OCI-LY7 (cell line): ENCODE measurements around the gene GJB6. TPM values are rescaled to one million over a fixed set of nuclear protein-coding genes. Genes with fewer than 3 reads are reported as not detected.

Experiments
- BruUV-seq: library from RNA; stranded (reverse); fragments of 400-500 nt; replicated peaks from 2 replicates; lab custom pipeline; 2021; lab: Mats Ljungman, UMichigan
- CTCF ChIA-PET: fragments of 300-600 bp; sonication (Branson Sonifier 250); formaldehyde crosslinking; loops from one replicate; lab custom pipeline; 2022; ENCODE audit warnings: antibody characterized with exemption; ENCODE audit not compliant: unreplicated experiment; lab: Charles Lee
- POLR2A ChIA-PET: fragments of 300-600 bp; sonication (Branson Sonifier 250); formaldehyde crosslinking; loops from one replicate; lab custom pipeline; 2022; ENCODE audit warnings: antibody characterized with exemption; lab: Charles Lee
- DNase-seq: peaks from one replicate; pipeline ENCODE4 v3.0.0-alpha.2; 2015; ENCODE audit warnings: low spot score
- H2AFZ ChIP-seq: fragments of 200-600 bp; sonication (generic), shearing (Covaris generic); 2 replicates; pipeline ENCODE4 v1.6.1; 2014; ENCODE audit warnings: mild to moderate bottlenecking, antibody characterized with exemption, low read length, moderate library complexity
- H3K27ac ChIP-seq: fragments of 200-600 bp; sonication (generic); 2 replicates; pipeline ENCODE4 v1.5.1; 2014; ENCODE audit warnings: mixed run types, low read depth, mild to moderate bottlenecking, moderate library complexity, low read length, inconsistent platforms; ENCODE audit not compliant: poor library complexity, severe bottlenecking
- H3K36me3 ChIP-seq: fragments of 200-600 bp; sonication (generic); 2 replicates; pipeline ENCODE4 v1.6.1; 2014; ENCODE audit warnings: mild to moderate bottlenecking, antibody characterized with exemption, low read length, moderate library complexity, mixed read lengths; ENCODE audit not compliant: insufficient read depth
- H3K4me1 ChIP-seq: fragments of 200-600 bp; sonication (generic); 2 replicates; pipeline ENCODE4 v1.5.1; 2014; ENCODE audit warnings: mild to moderate bottlenecking, low read length; ENCODE audit not compliant: insufficient read depth, poor library complexity, severe bottlenecking
- H3K4me2 ChIP-seq: fragments of 200-600 bp; sonication (generic); 2 replicates; pipeline ENCODE4 v1.6.1; 2014; ENCODE audit warnings: mild to moderate bottlenecking, low read length
- H3K4me3 ChIP-seq: fragments of 200-600 bp; sonication (generic); 2 replicates; pipeline ENCODE4 v1.5.1; 2014; ENCODE audit warnings: mild to moderate bottlenecking, low read depth, low read length; ENCODE audit not compliant: poor library complexity, severe bottlenecking
- H3K79me2 ChIP-seq: fragments of 200-600 bp; sonication (generic); 2 replicates; pipeline ENCODE4 v1.6.1; 2016; ENCODE audit warnings: low read depth, mild to moderate bottlenecking, low read length, moderate library complexity, mixed read lengths; ENCODE audit not compliant: insufficient read depth
- H3K9me2 ChIP-seq: fragments of 200-600 bp; sonication (generic); 2 replicates; pipeline ENCODE4 v1.6.1; 2016; ENCODE audit warnings: mild to moderate bottlenecking, low read length, mixed read lengths; ENCODE audit not compliant: insufficient read depth
- H3K9me3 ChIP-seq: fragments of 200-600 bp; sonication (generic); 2 replicates; pipeline ENCODE4 v1.6.1; 2014; ENCODE audit warnings: mild to moderate bottlenecking, mixed run types, low read length, mixed read lengths
- H4K20me1 ChIP-seq: fragments of 200-600 bp; sonication (generic); 2 replicates; pipeline ENCODE4 v1.6.1; 2014; ENCODE audit warnings: mild to moderate bottlenecking, antibody characterized with exemption, low read length, moderate library complexity, mixed read lengths; ENCODE audit not compliant: insufficient read depth
- EZH2phosphoT487 ChIP-seq: fragments of 200-600 bp; sonication (generic); IDR thresholded peaks from 2 replicates; pipeline ENCODE4 v1.6.1; 2018; ENCODE audit warnings: low read depth, borderline replicate concordance, mild to moderate bottlenecking, mixed run types, antibody characterized with exemption, low read length, moderate library complexity, mixed read lengths
- intact Hi-C: fragments of 100-400 bp; cut with micrococcal nuclease; formaldehyde crosslinking; loops from one replicate; pipeline ENCODE4 v1.10.0; 2022; ENCODE audit not compliant: unreplicated experiment
- total RNA-seq, 2 experiments: library from RNA; depleted of rRNA in 1 of 2; stranded (reverse); fragments of >200 nt in 1 of 2; shearing (Covaris generic) in 1 of 2; gene quantifications; 2 replicates each; pipeline ENCODE4 v1.2.3, GENCODE V29; 2014 to 2022
- TF ChIP-seq, protein P1 (sequence below): fragments of 200-600 bp; sonication (generic); conservative IDR thresholded peaks from 2 replicates; pipeline ENCODE4 v1.5.1; 2014; ENCODE audit warnings: mild to moderate bottlenecking, antibody characterized with exemption, low read length, moderate library complexity, mixed read lengths

The GJB6 gene
- total RNA-seq, 2 experiments from 2014 or later = not detected

DNA sequence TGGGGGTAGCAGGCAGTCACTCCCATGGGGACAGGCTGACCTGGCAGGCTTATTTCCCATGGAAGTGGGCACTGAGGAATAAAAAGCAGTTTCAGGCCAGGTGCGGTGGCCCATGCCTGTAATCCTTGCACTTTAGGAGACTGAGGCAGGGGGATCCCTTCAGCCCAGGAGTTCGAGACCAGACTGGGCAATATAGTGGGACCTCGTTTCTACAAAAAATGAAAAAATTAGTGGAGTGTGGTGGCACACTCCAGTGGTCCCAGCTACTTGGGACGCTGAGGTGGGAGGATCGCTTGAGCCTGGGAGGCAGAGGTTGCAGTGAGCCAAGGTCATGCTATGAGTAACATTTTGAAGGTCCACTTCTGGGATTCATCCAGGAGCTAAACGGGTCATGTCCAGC is 45.3 kb downstream of the GJB6 start:
- no peaks in the 10 kb centered on the region for H3K9me2 ChIP-seq
- intact Hi-C loops = no loop called here
- TF ChIP-seq EZH2phosphoT487 = no peak
- TF ChIP-seq, protein P1, sequence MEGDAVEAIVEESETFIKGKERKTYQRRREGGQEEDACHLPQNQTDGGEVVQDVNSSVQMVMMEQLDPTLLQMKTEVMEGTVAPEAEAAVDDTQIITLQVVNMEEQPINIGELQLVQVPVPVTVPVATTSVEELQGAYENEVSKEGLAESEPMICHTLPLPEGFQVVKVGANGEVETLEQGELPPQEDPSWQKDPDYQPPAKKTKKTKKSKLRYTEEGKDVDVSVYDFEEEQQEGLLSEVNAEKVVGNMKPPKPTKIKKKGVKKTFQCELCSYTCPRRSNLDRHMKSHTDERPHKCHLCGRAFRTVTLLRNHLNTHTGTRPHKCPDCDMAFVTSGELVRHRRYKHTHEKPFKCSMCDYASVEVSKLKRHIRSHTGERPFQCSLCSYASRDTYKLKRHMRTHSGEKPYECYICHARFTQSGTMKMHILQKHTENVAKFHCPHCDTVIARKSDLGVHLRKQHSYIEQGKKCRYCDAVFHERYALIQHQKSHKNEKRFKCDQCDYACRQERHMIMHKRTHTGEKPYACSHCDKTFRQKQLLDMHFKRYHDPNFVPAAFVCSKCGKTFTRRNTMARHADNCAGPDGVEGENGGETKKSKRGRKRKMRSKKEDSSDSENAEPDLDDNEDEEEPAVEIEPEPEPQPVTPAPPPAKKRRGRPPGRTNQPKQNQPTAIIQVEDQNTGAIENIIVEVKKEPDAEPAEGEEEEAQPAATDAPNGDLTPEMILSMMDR = no peak
- no peak overlapping the region for H3K4me3 ChIP-seq
- ChIA-PET POLR2A (interaction anchor here (0.6 to 1.6 kb wide), 4 partner anchors 10 to 68 kb away, joined by 3 to 6 read pairs (median 4); no protein-coding TSS in a partner anchor), CTCF (no interaction called here)
- H3K4me2 ChIP-seq = no peak overlapping the region
- H2AFZ ChIP-seq = no peak overlapping the region
- DNase-seq = no peak
- H3K36me3 ChIP-seq = no peaks in the 10 kb centered on the region
- 0 out of 2 replicates have a peak, but pooled peaks cover 3% of the 10 kb centered on the region for H4K20me1 ChIP-seq
- H3K27ac ChIP-seq = no peak overlapping the region
- H3K9me3 ChIP-seq = no peaks in the 10 kb centered on the region
- no peaks in the 10 kb centered on the region for H3K4me1 ChIP-seq
- H3K79me2 ChIP-seq = no peaks in the 10 kb centered on the region
- BruUV-seq = no TSS peak

DNA sequence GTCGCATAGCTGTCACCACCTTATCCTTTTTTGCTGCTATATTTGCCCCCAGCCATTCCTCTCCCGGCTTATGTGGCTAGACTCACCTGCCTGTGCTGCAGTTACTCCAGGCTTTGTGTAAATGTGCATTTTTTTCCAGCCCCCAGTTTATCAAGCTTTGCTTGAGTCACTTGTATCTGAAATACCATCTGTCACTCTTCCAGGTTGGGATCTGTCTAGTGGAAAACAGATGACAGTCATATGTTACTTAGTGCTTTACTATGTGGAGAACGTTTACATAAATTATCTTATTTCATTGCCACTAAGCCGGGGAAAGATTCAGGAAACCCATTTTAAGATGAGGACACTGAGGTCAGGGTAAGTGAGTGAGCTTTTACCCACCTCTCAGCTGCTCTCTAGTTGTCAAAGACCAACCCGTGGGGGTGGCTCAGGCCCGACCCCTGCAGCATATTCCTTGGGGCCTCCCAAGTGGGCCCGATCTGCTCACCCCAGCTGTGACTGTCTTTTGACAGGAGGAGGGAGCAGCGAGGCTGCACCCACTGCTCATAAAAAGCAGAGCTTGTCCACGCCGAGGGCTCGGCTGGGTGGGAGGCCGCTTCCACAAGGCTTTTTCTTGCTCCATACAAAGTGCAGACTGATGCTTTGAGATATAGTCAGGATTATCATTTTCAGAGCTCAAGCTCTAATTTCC is 46.6 kb downstream of the GJB6 start:
- BruUV-seq = no TSS peak
- CTCF ChIA-PET = interaction anchor here (0.6 kb wide), 1 partner anchor 171 kb away, joined by 3 read pairs; no protein-coding TSS in a partner anchor
- intact Hi-C loops = no loop called here

More for the DNA sequence above, 46.6 kb downstream of the GJB6 start:
- Histone ChIP-seq H3K79me2 (no peaks in the 10 kb centered on the region), H3K36me3 (no peaks in the 10 kb centered on the region), H3K4me3 (no peak overlapping the region), H3K9me2 (no peaks in the 10 kb centered on the region), H3K27ac (no peak overlapping the region), H3K9me3 (no peaks in the 10 kb centered on the region), H3K4me2 (no peak overlapping the region), H2AFZ (no peak overlapping the region), H4K20me1 (0 out of 2 replicates have a peak, but pooled peaks cover 3% of the 10 kb centered on the region), H3K4me1 (no peaks in the 10 kb centered on the region)
- POLR2A ChIA-PET = interaction anchor here (0.6 to 1.6 kb wide), 2 partner anchors 11 to 822 kb away, joined by 6 read pairs; no protein-coding TSS in a partner anchor
- no peak for TF ChIP-seq EZH2phosphoT487
- TF ChIP-seq, protein P1 = no peak
- no peak for DNase-seq
